ACC112 (cell line): ENCODE results near the gene FZR1.
A peak's percentile ranks its signal among the peaks of the same experiment; 100 is the strongest.

Experiments used
- H2AFZ ChIP-seq: fragments of 200-600 bp; sonication (generic); one replicate; pipeline ENCODE4 v1.6.0; 2017; ENCODE audit warnings: antibody characterized with exemption, low read length; ENCODE audit not compliant: unreplicated experiment
- H3K27ac ChIP-seq: fragments of 200-600 bp; sonication (generic); 2 replicates; pipeline ENCODE4 v1.5.1; 2014; ENCODE audit warnings: low read depth, mild to moderate bottlenecking, antibody characterized with exemption, low read length, moderate library complexity
- H3K27me3 ChIP-seq: fragments of 200-600 bp; sonication (generic); 2 replicates; pipeline ENCODE4 v1.6.1; 2014; ENCODE audit warnings: mild to moderate bottlenecking, antibody characterized with exemption, low read length, moderate library complexity, mixed read lengths; ENCODE audit not compliant: insufficient read depth
- H3K36me3 ChIP-seq: fragments of 200-600 bp; sonication (generic); 2 replicates; pipeline ENCODE4 v1.6.1; 2016; ENCODE audit warnings: mild to moderate bottlenecking, antibody characterized with exemption, low read length, moderate library complexity, mixed read lengths; ENCODE audit not compliant: insufficient read depth
- H3K4me1 ChIP-seq: fragments of 200-600 bp; sonication (generic); one replicate; pipeline ENCODE4 v1.6.1; 2016; ENCODE audit warnings: low read length, mixed read lengths; ENCODE audit not compliant: insufficient read depth, unreplicated experiment, control insufficient read depth
- H3K4me3 ChIP-seq: fragments of 200-600 bp; sonication (generic); 2 replicates; pipeline ENCODE4 v1.5.1; 2014; ENCODE audit warnings: mild to moderate bottlenecking, low read depth, low read length
- H3K79me2 ChIP-seq: fragments of 200-600 bp; sonication (generic); one replicate; pipeline ENCODE4 v1.6.0; 2016; ENCODE audit warnings: low read length; ENCODE audit not compliant: control insufficient read depth, unreplicated experiment, insufficient read depth

The FZR1 gene

GRCh38 chr19:3570606-3571011 lies 64.5 kb downstream of the FZR1 start:
- H3K27me3 ChIP-seq = no peaks in the 10 kb centered on the region
- H2AFZ ChIP-seq = no peak overlapping the region
- no peaks in the 10 kb centered on the region; the same call in 1 of the 2 replicates for H3K36me3 ChIP-seq
- H3K4me3 ChIP-seq = no peak overlapping the region
- no peaks in the 10 kb centered on the region for H3K4me1 ChIP-seq
- H3K27ac ChIP-seq = no peak overlapping the region
- no peaks in the 10 kb centered on the region for H3K79me2 ChIP-seq

DNA sequence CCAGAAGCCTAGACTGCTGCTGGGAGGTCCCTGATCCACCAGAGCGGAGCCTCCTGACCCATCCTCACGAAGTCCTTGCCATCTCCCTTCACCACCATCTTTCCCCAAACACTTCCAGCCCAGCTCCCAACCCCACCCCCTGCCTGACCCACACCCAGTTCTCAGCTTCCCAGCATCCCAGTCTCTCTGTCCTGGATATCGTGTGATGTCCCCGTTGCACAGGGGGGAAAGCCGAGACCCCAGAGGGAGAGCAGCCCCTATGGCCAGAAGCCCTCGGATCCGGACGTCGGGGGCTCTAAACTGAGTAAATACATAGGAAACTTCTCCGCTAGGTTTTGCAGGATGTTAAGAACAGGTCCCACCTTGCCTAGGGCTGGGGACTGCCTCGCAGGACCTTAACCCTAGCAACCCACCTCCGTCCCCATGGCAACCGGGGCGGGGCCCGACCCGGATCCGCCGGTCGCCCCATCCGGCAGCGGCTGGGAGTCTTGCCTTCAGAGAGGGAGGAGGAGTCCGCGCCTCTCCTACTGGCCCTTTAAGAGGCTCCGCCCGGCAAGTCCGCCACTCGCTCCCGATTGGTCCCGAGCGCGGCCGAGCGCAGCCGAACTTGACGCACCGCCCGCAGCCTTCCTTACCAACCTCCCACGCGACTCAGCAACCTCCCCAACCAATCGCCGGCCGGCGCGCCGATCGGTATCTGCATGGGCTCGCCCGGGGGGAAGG lies 66.2 kb downstream of the FZR1 start:
- H3K4me1 ChIP-seq = no peaks in the 10 kb centered on the region
- no peaks in the 10 kb centered on the region; the same call in 1 of the 2 replicates for H3K36me3 ChIP-seq
- peak overlapping the region; percentile 81 for H3K4me3 ChIP-seq
- no peaks in the 10 kb centered on the region for H3K27me3 ChIP-seq
- peak overlapping the region; percentile 85 for H2AFZ ChIP-seq
- no peaks in the 10 kb centered on the region for H3K79me2 ChIP-seq
- no peak overlapping the region for H3K27ac ChIP-seq

DNA sequence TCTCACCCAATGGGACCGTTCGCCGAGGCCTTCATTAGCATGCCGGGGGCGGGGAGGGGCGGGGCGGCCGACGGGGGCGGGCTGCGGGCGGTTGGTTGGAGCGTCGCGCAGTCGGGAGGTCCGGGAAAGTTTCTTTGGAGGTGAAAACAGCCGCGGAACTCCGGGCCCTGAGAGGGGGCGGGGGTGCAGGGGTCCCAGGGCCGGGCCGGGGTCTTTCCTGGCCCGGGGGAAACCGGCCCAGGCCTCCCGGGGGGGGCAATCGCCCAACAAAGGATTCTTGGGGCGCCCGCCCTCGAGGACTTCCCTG lies 66.7 kb downstream of the FZR1 start, which contains the start of gene HMG20B:
Gene HMG20B, plus strand, starts transcription at position 90 of the 307 bp plus-strand sequence. CDS start 366 bp downstream, outside the sequence.
- Histone ChIP-seq H3K27me3 (no peaks in the 10 kb centered on the region), H3K4me3 (peak within 1 kb of the TSS; percentile 93), H2AFZ (peak within 1 kb of the TSS; percentile 85), H3K27ac (peak within 1 kb of the TSS; percentile 39; the same call in 1 of the 2 replicates), H3K79me2 (no peaks in the 10 kb centered on the region), H3K4me1 (no peaks in the 10 kb centered on the region), H3K36me3 (no peaks in the 10 kb centered on the region; the same call in 1 of the 2 replicates)

DNA sequence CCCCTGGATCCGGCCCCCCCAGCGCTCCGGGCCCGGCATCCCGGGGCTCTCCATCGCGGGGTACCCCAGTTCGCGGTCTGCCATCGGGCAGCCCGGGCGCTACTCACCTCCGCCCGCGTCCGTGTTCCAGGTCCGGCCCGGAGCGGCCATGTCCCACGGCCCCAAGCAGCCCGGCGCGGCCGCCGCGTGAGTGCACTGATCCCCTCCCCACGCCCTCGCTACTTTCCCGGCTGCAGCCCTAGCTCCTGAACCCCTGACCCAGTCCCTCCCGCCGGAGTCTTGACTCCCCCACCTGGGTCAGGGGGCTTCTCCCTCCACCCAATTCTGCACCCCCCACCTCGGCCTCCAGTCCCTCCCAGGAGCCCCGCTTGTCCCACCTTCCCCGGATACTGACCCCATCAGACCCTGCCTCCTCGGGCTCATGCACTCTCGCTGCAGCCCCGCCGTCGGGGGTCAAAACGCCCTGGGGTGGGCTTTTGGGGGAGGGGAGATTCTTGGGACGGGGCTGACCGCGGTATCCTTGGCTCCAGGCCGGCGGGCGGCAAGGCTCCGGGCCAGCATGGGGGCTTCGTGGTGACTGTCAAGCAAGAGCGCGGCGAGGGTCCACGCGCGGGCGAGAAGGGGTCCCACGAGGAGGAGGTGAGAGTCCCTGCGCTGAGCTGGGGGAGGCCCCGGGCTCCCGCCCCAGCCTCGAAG lies 67.2 kb downstream of the FZR1 start:
- H3K4me3 ChIP-seq = peak overlapping the region; percentile 93
- no peaks in the 10 kb centered on the region; the same call in 1 of the 2 replicates for H3K36me3 ChIP-seq
- H3K27me3 ChIP-seq = no peaks in the 10 kb centered on the region
- H3K79me2 ChIP-seq = no peaks in the 10 kb centered on the region
- no peaks in the 10 kb centered on the region for H3K4me1 ChIP-seq
- H2AFZ ChIP-seq = no peak overlapping the region
- peak overlapping the region; percentile 39; the same call in 1 of the 2 replicates for H3K27ac ChIP-seq

DNA sequence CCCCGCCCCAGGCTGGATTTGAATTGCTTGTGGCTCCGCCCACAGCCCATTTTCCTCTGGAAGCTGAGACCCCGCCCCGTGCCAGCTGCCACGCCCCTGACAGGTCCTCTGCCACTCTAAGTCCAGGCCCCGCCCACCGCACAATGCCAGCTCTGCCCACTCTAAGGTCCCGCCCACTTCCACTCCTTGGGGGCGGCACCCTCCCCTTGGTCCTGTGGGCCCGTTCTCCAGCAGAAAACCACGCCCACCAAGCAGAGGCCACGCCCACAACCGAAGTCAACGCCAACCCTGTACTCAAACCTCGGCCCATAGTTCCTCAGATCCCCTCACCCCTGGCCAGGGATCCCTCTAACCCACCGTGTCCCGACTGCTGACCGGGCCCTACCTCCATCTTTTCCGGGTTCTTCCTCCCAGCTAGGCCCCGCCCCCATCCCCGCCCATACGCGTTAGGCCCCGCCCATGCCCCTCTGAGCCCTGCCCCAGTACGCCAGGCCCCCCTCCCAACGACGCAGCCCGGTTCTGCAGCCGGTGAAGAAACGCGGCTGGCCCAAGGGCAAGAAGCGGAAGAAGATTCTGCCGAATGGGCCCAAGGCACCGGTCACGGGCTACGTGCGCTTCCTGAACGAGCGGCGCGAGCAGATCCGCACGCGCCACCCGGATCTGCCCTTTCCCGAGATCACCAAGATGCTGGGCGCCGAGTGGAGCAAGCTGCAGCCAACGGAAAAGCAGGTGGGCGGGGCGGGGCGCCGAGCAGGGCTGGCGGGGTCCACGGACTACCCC lies 67.9 kb downstream of the FZR1 start:
- H3K4me3 ChIP-seq = peak overlapping the region; percentile 93
- no peak overlapping the region for H2AFZ ChIP-seq
- no peaks in the 10 kb centered on the region; the same call in 1 of the 2 replicates for H3K36me3 ChIP-seq
- H3K27ac ChIP-seq = no peak overlapping the region
- no peaks in the 10 kb centered on the region for H3K79me2 ChIP-seq
- no peaks in the 10 kb centered on the region for H3K4me1 ChIP-seq
- H3K27me3 ChIP-seq = no peaks in the 10 kb centered on the region

DNA sequence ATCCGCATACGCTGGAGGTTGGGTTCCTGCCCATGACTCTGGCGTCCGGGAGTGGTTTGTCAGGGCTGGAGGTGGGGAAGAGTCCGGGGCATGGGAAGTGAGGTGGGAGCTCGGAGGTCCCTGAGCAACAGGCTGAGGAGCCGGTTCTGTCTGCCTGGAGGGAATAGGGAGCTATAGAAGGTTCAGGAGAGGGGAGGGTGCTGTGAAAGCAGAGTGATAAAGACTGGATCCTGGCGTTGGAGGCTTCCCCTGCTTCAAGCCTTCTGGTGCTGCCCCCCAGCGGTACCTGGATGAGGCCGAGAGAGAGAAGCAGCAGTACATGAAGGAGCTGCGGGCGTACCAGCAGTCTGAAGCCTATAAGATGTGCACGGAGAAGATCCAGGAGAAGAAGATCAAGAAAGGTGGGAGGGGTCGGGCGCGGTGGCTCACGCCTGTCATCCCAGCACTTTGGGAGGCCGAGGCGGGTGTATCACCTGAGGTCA lies 69.2 kb downstream of the FZR1 start:
- Histone ChIP-seq H3K36me3 (no peaks in the 10 kb centered on the region; the same call in 1 of the 2 replicates), H3K4me1 (peaks cover 5% of the 10 kb centered on the region), H3K27me3 (no peaks in the 10 kb centered on the region), H3K4me3 (no peak overlapping the region), H3K27ac (no peak overlapping the region), H3K79me2 (no peaks in the 10 kb centered on the region), H2AFZ (no peak overlapping the region)

GRCh38 chr19:3575949-3576673 lies 70.0 kb downstream of the FZR1 start:
- H3K27ac ChIP-seq = no peak overlapping the region
- H2AFZ ChIP-seq = no peak overlapping the region

DNA sequence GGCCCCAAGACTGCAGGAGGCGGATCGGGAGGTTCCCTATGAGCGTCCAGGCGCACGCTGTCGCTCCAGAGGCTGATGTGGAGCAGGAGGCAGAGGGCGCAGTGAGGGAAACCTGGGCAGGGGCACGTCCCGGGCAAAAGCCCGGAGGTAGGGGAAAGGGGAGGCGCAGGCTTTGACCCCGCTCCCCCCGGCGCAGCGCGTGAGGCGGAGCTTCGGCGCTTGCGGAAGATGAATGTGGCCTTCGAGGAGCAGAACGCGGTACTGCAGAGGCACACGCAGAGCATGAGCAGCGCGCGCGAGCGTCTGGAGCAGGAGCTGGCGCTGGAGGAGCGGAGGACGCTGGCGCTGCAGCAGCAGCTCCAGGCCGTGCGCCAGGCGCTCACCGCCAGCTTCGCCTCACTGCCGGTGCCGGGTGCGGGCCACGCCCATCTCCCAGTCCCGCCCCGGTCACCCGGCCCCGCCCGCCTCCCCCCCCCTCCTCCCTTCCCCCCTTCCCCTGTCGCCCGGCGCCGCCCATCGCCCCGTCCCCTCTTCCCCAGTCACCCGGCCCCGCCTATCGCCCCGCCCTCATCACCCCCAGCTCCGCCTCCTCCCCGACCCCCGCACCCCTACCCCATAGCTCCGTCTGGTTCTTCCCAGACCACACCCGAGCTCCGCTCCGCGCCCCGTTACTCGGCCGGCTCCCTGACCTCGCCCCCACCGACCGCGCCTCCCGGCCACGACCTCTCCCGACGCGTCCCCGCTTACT lies 70.8 kb downstream of the FZR1 start:
- H3K4me3 ChIP-seq = no peak overlapping the region
- H3K79me2 ChIP-seq = no peaks in the 10 kb centered on the region
- H3K27me3 ChIP-seq = no peaks in the 10 kb centered on the region
- H3K4me1 ChIP-seq = peaks cover 10% of the 10 kb centered on the region
- H2AFZ ChIP-seq = no peak overlapping the region
- no peak overlapping the region for H3K27ac ChIP-seq
- H3K36me3 ChIP-seq = no peaks in the 10 kb centered on the region; the same call in 1 of the 2 replicates

More at GRCh38 chr19:3575949-3576673, 70.0 kb downstream of the FZR1 start:
- H3K27me3 ChIP-seq = no peaks in the 10 kb centered on the region
- H3K36me3 ChIP-seq = no peaks in the 10 kb centered on the region; the same call in 1 of the 2 replicates
- peaks cover 10% of the 10 kb centered on the region for H3K4me1 ChIP-seq
- H3K4me3 ChIP-seq = no peak overlapping the region
- no peaks in the 10 kb centered on the region for H3K79me2 ChIP-seq

- Histone ChIP-seq H3K79me2 (no peaks in the 10 kb centered on the region), H3K27ac (no peak overlapping the region), H3K27me3 (no peaks in the 10 kb centered on the region), H3K4me1 (peaks cover 10% of the 10 kb centered on the region), H2AFZ (no peak overlapping the region), H3K36me3 (no peaks in the 10 kb centered on the region; the same call in 1 of the 2 replicates), H3K4me3 (no peak overlapping the region)
These were observed 71.7 kb downstream of the FZR1 start for GRCh38 chr19:3577723-3578344.
